Measurements from ENCODE around the gene CTIF. TPM values are rescaled to one million over a fixed set of nuclear protein-coding genes. Genes with fewer than 3 reads are reported as not detected.

CTIF gene
- total RNA-seq, 1 experiment from 2014 or later: 95.8 TPM

- no TSS peak for BruUV-seq (replicated peaks)
- intact Hi-C loops (cut with micrococcal nuclease): no loop called here
- ChIA-PET POLR2A (no interaction called here), CTCF (interaction anchor here (0.6 to 1.0 kb wide), 3 partner anchors 21 to 533 kb away, joined by 3 to 4 read pairs (median 3); no protein-coding TSS in a partner anchor)
- Mint-ChIP-seq H3K36me3 (ENCODE audit: insufficient read depth, unreplicated experiment) (no peaks in the 10 kb centered on the region), H3K4me1 (ENCODE audit: insufficient read depth, unreplicated experiment) (peaks cover 15% of the 10 kb centered on the region), H3K27ac (ENCODE audit: low read depth, unreplicated experiment) (no peak overlapping the region), H3K27me3 (ENCODE audit: insufficient read depth, unreplicated experiment) (no peaks in the 10 kb centered on the region), H3K4me3 (ENCODE audit: unreplicated experiment) (no peak overlapping the region), H3K9me3 (ENCODE audit: unreplicated experiment) (no peaks in the 10 kb centered on the region)
- TF ChIP-seq, protein P1, sequence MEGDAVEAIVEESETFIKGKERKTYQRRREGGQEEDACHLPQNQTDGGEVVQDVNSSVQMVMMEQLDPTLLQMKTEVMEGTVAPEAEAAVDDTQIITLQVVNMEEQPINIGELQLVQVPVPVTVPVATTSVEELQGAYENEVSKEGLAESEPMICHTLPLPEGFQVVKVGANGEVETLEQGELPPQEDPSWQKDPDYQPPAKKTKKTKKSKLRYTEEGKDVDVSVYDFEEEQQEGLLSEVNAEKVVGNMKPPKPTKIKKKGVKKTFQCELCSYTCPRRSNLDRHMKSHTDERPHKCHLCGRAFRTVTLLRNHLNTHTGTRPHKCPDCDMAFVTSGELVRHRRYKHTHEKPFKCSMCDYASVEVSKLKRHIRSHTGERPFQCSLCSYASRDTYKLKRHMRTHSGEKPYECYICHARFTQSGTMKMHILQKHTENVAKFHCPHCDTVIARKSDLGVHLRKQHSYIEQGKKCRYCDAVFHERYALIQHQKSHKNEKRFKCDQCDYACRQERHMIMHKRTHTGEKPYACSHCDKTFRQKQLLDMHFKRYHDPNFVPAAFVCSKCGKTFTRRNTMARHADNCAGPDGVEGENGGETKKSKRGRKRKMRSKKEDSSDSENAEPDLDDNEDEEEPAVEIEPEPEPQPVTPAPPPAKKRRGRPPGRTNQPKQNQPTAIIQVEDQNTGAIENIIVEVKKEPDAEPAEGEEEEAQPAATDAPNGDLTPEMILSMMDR (IDR thresholded peaks at IDR 0.05; ENCODE audit: unreplicated experiment): no peak
- DNase-seq (ENCODE audit: unreplicated experiment): no peak
Measured at GRCh38 chr18:48897531-48897930, 358.7 kb downstream of the CTIF start.

GRCh38 chr18:48898521-48898920 lies 359.7 kb downstream of the CTIF start:
- DNase-seq (ENCODE audit: unreplicated experiment): no peak
- BruUV-seq (replicated peaks): no TSS peak
- TF ChIP-seq, protein P1 (IDR thresholded peaks at IDR 0.05; ENCODE audit: unreplicated experiment): no peak
- POLR2A ChIA-PET: no interaction called here
- CTCF ChIA-PET: interaction anchor here (0.7 kb wide), 1 partner anchor 17 kb away, joined by 3 read pairs; no protein-coding TSS in a partner anchor
- Mint-ChIP-seq H3K9me3 (ENCODE audit: unreplicated experiment) (no peaks in the 10 kb centered on the region), H3K27me3 (ENCODE audit: insufficient read depth, unreplicated experiment) (no peaks in the 10 kb centered on the region), H3K4me1 (ENCODE audit: insufficient read depth, unreplicated experiment) (peaks cover 15% of the 10 kb centered on the region), H3K27ac (ENCODE audit: low read depth, unreplicated experiment) (no peak overlapping the region), H3K36me3 (ENCODE audit: insufficient read depth, unreplicated experiment) (no peaks in the 10 kb centered on the region), H3K4me3 (ENCODE audit: unreplicated experiment) (no peak overlapping the region)
- intact Hi-C loops (cut with micrococcal nuclease): no loop called here

GRCh38 chr18:48899558-48900174 lies 360.8 kb downstream of the CTIF start:
- ChIA-PET CTCF (interaction anchor here (0.6 kb wide), 1 partner anchor 586 kb away, joined by 3 read pairs; no protein-coding TSS in a partner anchor), POLR2A (no interaction called here)
- TF ChIP-seq, protein P1 (IDR thresholded peaks at IDR 0.05; ENCODE audit: unreplicated experiment): no peak
- Mint-ChIP-seq H3K27ac (ENCODE audit: low read depth, unreplicated experiment) (no peak overlapping the region), H3K4me3 (ENCODE audit: unreplicated experiment) (no peak overlapping the region), H3K36me3 (ENCODE audit: insufficient read depth, unreplicated experiment) (no peaks in the 10 kb centered on the region), H3K4me1 (ENCODE audit: insufficient read depth, unreplicated experiment) (peaks cover 15% of the 10 kb centered on the region), H3K27me3 (ENCODE audit: insufficient read depth, unreplicated experiment) (no peaks in the 10 kb centered on the region), H3K9me3 (ENCODE audit: unreplicated experiment) (peaks cover 9% of the 10 kb centered on the region)
- BruUV-seq (replicated peaks): no TSS peak
- DNase-seq (ENCODE audit: unreplicated experiment): no peak
- intact Hi-C loops (cut with micrococcal nuclease): no loop called here

- no TSS peak for BruUV-seq (replicated peaks)
- H3K4me1 Mint-ChIP-seq (ENCODE audit: insufficient read depth, unreplicated experiment): peaks cover 15% of the 10 kb centered on the region
- CTCF ChIA-PET: no interaction called here
- intact Hi-C loops (cut with micrococcal nuclease): no loop called here
- TF ChIP-seq, protein P1 (IDR thresholded peaks at IDR 0.05; ENCODE audit: unreplicated experiment): no peak
- POLR2A ChIA-PET: interaction anchor here (0.6 to 0.7 kb wide), 2 partner anchors 19 to 99 kb away, joined by 3 to 4 read pairs; no protein-coding TSS in a partner anchor
- H3K27me3 Mint-ChIP-seq (ENCODE audit: insufficient read depth, unreplicated experiment): no peaks in the 10 kb centered on the region
- H3K27ac Mint-ChIP-seq (ENCODE audit: low read depth, unreplicated experiment): no peak overlapping the region
- H3K4me3 Mint-ChIP-seq (ENCODE audit: unreplicated experiment): no peak overlapping the region
- DNase-seq (ENCODE audit: unreplicated experiment): no peak
- no peaks in the 10 kb centered on the region for H3K36me3 Mint-ChIP-seq (ENCODE audit: insufficient read depth, unreplicated experiment)
- peaks cover 17% of the 10 kb centered on the region for H3K9me3 Mint-ChIP-seq (ENCODE audit: unreplicated experiment)
Measured at GRCh38 chr18:48900469-48900868, 361.6 kb downstream of the CTIF start.

Measured in MCF 10A (cell line).